GM06990 (cell line): ENCODE data around the gene EIF5.

Source experiments
- DNase-seq: peaks from one replicate; pipeline ENCODE4 v3.0.0-alpha.2; 2011; ENCODE audit not compliant: insufficient read length; ENCODE audit errors: extremely low read depth
- H3K27me3 ChIP-seq: replicated peaks from 2 replicates; pipeline ENCODE4 v1.6.0; 2011; ENCODE audit warnings: low read length; ENCODE audit not compliant: control insufficient read depth, insufficient read depth
- H3K36me3 ChIP-seq: 2 replicates; pipeline ENCODE4 v1.5.1; 2011; ENCODE audit warnings: low read length; ENCODE audit not compliant: control insufficient read depth, insufficient read depth
- H3K4me3 ChIP-seq: replicated peaks from 2 replicates; pipeline ENCODE4 v1.5.1; 2011; ENCODE audit warnings: low read depth, mild to moderate bottlenecking, control low read depth, low read length
- TF ChIP-seq, protein P1 (sequence below): IDR thresholded peaks from 2 replicates; pipeline ENCODE4 v1.5.1; 2011; ENCODE audit warnings: low read length, control low read depth, mild to moderate bottlenecking, inconsistent platforms; ENCODE audit not compliant: insufficient read depth, poor library complexity, severe bottlenecking

Gene EIF5

DNA sequence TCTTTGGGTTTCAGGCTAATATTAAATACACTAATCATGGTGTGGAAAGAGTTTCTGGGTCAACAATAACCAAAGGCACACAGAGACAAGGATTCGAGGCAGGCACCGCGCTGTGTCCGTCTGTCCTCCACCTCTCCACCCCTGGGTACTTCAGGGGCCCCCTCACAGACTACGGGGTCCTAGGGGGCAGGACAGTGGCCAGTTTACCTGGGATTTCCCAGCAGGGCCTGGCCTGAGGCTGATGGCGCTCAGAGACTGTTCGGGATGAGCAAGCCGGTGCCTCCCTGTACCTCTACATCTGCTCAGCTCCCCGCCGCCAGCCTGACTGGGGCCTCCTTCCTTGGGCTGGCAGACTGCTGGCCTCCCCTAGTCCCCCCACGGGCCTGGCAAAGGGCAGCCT, 18.1 kb upstream of the EIF5 start:
- H3K4me3 ChIP-seq: no peak overlapping the region
- H3K36me3 ChIP-seq: no peaks in the 10 kb centered on the region
- TF ChIP-seq, protein P1, sequence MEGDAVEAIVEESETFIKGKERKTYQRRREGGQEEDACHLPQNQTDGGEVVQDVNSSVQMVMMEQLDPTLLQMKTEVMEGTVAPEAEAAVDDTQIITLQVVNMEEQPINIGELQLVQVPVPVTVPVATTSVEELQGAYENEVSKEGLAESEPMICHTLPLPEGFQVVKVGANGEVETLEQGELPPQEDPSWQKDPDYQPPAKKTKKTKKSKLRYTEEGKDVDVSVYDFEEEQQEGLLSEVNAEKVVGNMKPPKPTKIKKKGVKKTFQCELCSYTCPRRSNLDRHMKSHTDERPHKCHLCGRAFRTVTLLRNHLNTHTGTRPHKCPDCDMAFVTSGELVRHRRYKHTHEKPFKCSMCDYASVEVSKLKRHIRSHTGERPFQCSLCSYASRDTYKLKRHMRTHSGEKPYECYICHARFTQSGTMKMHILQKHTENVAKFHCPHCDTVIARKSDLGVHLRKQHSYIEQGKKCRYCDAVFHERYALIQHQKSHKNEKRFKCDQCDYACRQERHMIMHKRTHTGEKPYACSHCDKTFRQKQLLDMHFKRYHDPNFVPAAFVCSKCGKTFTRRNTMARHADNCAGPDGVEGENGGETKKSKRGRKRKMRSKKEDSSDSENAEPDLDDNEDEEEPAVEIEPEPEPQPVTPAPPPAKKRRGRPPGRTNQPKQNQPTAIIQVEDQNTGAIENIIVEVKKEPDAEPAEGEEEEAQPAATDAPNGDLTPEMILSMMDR: no peak
- no peak for DNase-seq
- H3K27me3 ChIP-seq: no peaks in the 10 kb centered on the region

DNA sequence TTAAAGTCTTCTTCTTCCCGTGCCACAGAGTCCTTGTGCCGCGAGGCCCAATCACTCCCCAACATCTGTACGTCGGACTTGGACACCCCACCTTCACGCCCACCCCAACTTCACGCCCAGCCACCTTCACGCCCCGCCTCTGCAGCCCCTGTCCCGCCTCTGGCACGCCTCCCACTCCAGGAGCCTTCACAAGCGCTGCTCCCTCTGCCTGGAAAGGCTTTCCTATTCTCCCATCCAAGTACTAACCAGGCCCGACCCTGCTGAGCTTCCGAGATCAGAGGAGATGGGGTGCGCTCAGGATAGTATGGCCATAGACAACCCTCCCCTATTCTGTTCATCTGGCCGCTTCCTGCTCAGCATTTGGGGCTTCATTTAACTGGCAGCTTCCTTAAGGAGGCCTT, 17.3 kb upstream of the EIF5 start:
- no peaks in the 10 kb centered on the region for H3K27me3 ChIP-seq
- TF ChIP-seq, protein P1: no peak
- H3K4me3 ChIP-seq: no peak overlapping the region
- H3K36me3 ChIP-seq: no peaks in the 10 kb centered on the region
- no peak for DNase-seq

DNA sequence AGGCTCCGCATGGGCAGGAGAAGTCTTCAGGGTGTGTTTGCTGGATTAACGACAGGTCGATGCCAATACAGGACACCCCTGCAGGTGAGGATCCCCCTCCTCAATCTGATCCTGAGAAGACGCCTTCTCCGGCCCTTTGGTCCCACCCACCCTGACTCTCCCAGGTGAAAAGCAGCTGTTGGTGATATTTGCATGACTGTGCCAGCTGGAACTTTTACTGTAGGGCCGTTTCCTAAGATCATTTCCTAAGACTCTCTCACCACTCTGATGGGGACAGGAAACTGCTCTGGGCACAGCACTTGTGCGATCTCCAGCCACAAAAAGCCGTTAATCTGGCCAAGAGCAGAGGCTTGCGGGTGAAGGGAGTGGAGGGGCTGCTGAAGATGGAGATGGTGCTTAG, 16.8 kb upstream of the EIF5 start:
- TF ChIP-seq, protein P1: no peak
- Histone ChIP-seq H3K27me3 (no peaks in the 10 kb centered on the region), H3K4me3 (no peak overlapping the region), H3K36me3 (no peaks in the 10 kb centered on the region)
- DNase-seq: no peak

DNA sequence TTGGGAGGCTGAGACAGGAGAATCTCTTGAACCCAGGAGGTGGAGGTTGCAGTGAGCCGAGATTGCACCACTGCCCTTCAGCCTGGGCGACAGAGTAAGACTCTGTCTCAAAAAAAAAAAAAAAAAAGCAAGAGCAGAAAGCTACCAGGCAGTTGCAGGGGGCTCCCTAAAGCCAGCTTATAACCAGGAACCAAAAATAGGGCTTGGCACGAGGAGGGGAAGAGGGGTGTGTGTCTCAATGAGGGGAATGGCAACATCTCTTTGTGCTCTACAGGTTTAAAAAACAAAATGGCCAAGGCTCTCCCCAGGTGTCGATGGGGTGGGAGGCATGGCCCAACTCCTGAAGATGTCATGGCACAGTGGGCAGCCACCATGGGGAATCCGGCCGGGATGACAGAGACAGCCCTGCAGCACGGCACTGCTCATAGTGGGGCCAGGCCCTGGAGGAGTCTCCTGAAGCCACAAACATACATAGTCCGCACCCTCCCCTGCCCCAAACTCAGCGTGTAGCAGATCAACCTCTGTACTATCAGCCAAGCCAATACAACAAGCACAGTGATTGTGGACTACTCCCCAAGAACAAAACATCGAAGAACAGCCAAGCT, 16.0 kb upstream of the EIF5 start:
- TF ChIP-seq, protein P1: no peak
- no peak for DNase-seq
- Histone ChIP-seq H3K36me3 (no peaks in the 10 kb centered on the region), H3K4me3 (no peak overlapping the region), H3K27me3 (no peaks in the 10 kb centered on the region)

DNA sequence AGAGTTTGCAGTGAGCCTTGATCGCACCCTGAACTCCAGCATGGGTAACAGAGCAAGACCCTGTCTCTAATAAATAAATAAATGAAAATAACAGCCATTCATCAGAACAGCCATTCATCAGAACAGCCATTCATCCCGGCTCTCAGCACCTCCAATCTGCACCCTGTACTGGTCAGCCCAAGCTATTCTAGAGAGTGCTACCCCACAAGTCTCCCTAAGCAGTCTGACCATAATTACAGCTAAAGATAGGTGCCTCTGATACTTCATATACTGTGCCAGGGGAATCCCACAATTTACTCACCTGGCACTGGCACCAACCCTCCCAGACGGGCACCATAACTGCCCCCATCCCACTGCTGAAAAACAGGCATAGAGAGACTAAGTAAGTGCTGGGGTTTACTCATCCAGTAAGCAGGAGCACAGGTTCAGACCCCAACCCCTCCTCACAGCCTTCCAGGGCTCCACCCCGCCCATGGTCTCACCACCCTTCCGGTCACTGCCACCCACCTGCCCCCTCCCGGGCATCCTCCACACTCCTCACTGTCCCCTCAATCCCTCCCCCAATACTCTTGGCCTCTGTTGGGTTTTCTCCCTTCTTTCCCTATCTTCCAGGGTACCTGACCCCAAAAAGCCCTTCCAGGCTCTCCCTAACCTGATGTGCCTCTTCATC, 15.2 kb upstream of the EIF5 start:
- H3K36me3 ChIP-seq: no peaks in the 10 kb centered on the region
- no peaks in the 10 kb centered on the region for H3K27me3 ChIP-seq
- TF ChIP-seq, protein P1: no peak
- peak overlapping the region; percentile 46 for H3K4me3 ChIP-seq
- no peak for DNase-seq
